Fibroblast of lung (primary cell): ENCODE data around the gene GGPS1. TPM values are rescaled to one million over a fixed set of nuclear protein-coding genes. Genes with fewer than 3 reads are reported as not detected.

Source experiments
- DNase-seq, 2 donors: peaks; one replicate each; pipeline versions ENCODE4 v3.0.0 to v3.0.0-alpha.2; 2010; ENCODE audit warnings: low read depth in 2 of 2
- H2AFZ ChIP-seq: 2 replicates; pipeline ENCODE4 v1.5.1; 2012; ENCODE audit warnings: low read length, control low read depth, inconsistent platforms
- H3K27ac ChIP-seq: 2 replicates; pipeline ENCODE4 v1.5.1; 2011; ENCODE audit warnings: low read length, control low read depth; ENCODE audit not compliant: insufficient read depth
- H3K27me3 ChIP-seq: 2 replicates; pipeline ENCODE4 v1.5.1; 2011; ENCODE audit warnings: mild to moderate bottlenecking, low read length; ENCODE audit not compliant: control insufficient read depth, insufficient read depth
- H3K36me3 ChIP-seq: 2 replicates; pipeline ENCODE4 v1.5.1; 2011; ENCODE audit warnings: low read length; ENCODE audit not compliant: control insufficient read depth, insufficient read depth
- H3K4me1 ChIP-seq: 2 replicates; pipeline ENCODE4 v1.5.1; 2011; ENCODE audit warnings: low read length; ENCODE audit not compliant: control insufficient read depth, insufficient read depth; ENCODE audit errors: extremely low read depth
- H3K4me2 ChIP-seq: 2 replicates; pipeline ENCODE4 v1.5.1; 2011; ENCODE audit warnings: low read length, control low read depth; ENCODE audit not compliant: insufficient read depth; ENCODE audit errors: extremely low read depth
- H3K4me3 ChIP-seq, 4 experiments: fragments of 200-600 bp in 1 of 4; sonication (generic) in 1 of 4; replicated peaks in 1 of 4; 2 replicates each; pipeline ENCODE4 v1.5.1; 2011 to 2016; ENCODE audit warnings: low read length in 4 of 4, low read depth in 3 of 4, mild to moderate bottlenecking in 3 of 4, control low read depth in 2 of 4, inconsistent platforms in 1 of 4, mixed read lengths in 1 of 4; ENCODE audit not compliant: insufficient read depth in 1 of 4; ENCODE audit errors: control extremely low read depth in 1 of 4
- H3K79me2 ChIP-seq: 2 replicates; pipeline ENCODE4 v1.5.1; 2012; ENCODE audit warnings: mild to moderate bottlenecking, low read length, inconsistent platforms; ENCODE audit not compliant: control insufficient read depth, insufficient read depth
- H3K9ac ChIP-seq: 2 replicates; pipeline ENCODE4 v1.5.1; 2011; ENCODE audit warnings: mild to moderate bottlenecking, low read length, control low read depth; ENCODE audit not compliant: insufficient read depth
- H3K9me3 ChIP-seq: 2 replicates; pipeline ENCODE4 v1.5.1; 2012; ENCODE audit warnings: low read depth, low read length; ENCODE audit not compliant: control insufficient read depth, insufficient read depth
- H4K20me1 ChIP-seq: 2 replicates; pipeline ENCODE4 v1.5.1; 2011; ENCODE audit warnings: low read length; ENCODE audit not compliant: control insufficient read depth, insufficient read depth; ENCODE audit errors: extremely low read depth
- CTCF ChIP-seq, 2 donors: IDR thresholded peaks in 1 of 2; conservative IDR thresholded peaks in 1 of 2; 1 replicate in 1 of 2; 2 replicates in 1 of 2; pipeline ENCODE4 v1.5.1; 2011 to 2012; ENCODE audit warnings: low read length in 2 of 2, control low read depth in 1 of 2, inconsistent platforms in 1 of 2, low read depth in 1 of 2, mild to moderate bottlenecking in 1 of 2
- EZH2 ChIP-seq: IDR thresholded peaks from 2 replicates; pipeline ENCODE4 v1.5.1; 2012; ENCODE audit warnings: low read length, control low read depth, mild to moderate bottlenecking; ENCODE audit errors: missing control alignments
- polyA plus RNA-seq, 2 donors: library from polyadenylated mRNA; depleted of rRNA in 1 of 2; stranded (reverse) in 1 of 2; unstranded in 1 of 2; fragments of >200 nt; gene quantifications; 2 replicates each; pipeline ENCODE4 v1.2.1, GENCODE V29; 2011 to 2012; ENCODE audit warnings: missing spikeins in 1 of 2
- total RNA-seq: library from RNA; depleted of rRNA; stranded (reverse); fragments of >200 nt; gene quantifications from 2 replicates; pipeline ENCODE4 v1.2.1, GENCODE V29; 2014

The GGPS1 gene
- total and polyA plus RNA-seq, 2 donors (not counting 1 experiment from before 2014, with no cell fraction given): 24.3 to 37.5 TPM

- Histone ChIP-seq H3K9ac (no peak overlapping the region), H3K4me3 (no peak overlapping the region), H3K36me3 (no peaks in the 10 kb centered on the region), H3K4me1 (no peaks in the 10 kb centered on the region), H3K27me3 (no peaks in the 10 kb centered on the region), H3K79me2 (no peaks in the 10 kb centered on the region), H3K9me3 (no peaks in the 10 kb centered on the region), H3K27ac (no peak overlapping the region), H2AFZ (no peak overlapping the region), H4K20me1 (no peaks in the 10 kb centered on the region), H3K4me2 (no peak overlapping the region)
- TF ChIP-seq CTCF (conservative IDR thresholded peaks at IDR 0.05 in 1 of 2, IDR thresholded peaks at IDR 0.05 in 1 of 2; ENCODE audit: low read depth in 1 of 2, low read length in 2 of 2): no peak
- DNase-seq: no peak
These were observed 15.4 kb downstream of the GGPS1 start for GRCh38 chr1:235343726-235344125.

GRCh38 chr1:235351441-235351840, 23.1 kb downstream of the GGPS1 start:
- Histone ChIP-seq H4K20me1 (no peaks in the 10 kb centered on the region), H3K27me3 (no peaks in the 10 kb centered on the region), H3K79me2 (no peaks in the 10 kb centered on the region), H3K4me1 (no peaks in the 10 kb centered on the region), H3K36me3 (no peaks in the 10 kb centered on the region), H3K4me2 (no peak overlapping the region), H3K9ac (no peak overlapping the region), H3K4me3 (no peak overlapping the region), H3K27ac (no peak overlapping the region), H2AFZ (no peak overlapping the region), H3K9me3 (no peaks in the 10 kb centered on the region)
- TF ChIP-seq EZH2 (no peak), CTCF (conservative IDR thresholded peaks at IDR 0.05 in 1 of 2, IDR thresholded peaks at IDR 0.05 in 1 of 2; ENCODE audit: low read depth in 1 of 2, low read length in 2 of 2) (no peak)
- DNase-seq: no peak

GRCh38 chr1:235351898-235352297, 23.5 kb downstream of the GGPS1 start:
- Histone ChIP-seq H3K4me2 (no peak overlapping the region), H3K36me3 (no peaks in the 10 kb centered on the region), H3K9ac (no peak overlapping the region), H3K79me2 (no peaks in the 10 kb centered on the region), H4K20me1 (no peaks in the 10 kb centered on the region), H3K27me3 (no peaks in the 10 kb centered on the region), H2AFZ (no peak overlapping the region), H3K9me3 (no peaks in the 10 kb centered on the region), H3K4me3 (no peak overlapping the region), H3K4me1 (no peaks in the 10 kb centered on the region), H3K27ac (no peak overlapping the region)
- TF ChIP-seq CTCF (conservative IDR thresholded peaks at IDR 0.05 in 1 of 2, IDR thresholded peaks at IDR 0.05 in 1 of 2; ENCODE audit: low read depth in 1 of 2, low read length in 2 of 2): no peak
- TF ChIP-seq EZH2: no peak
- no peak for DNase-seq
